PC-9 (cell line): ENCODE results near the gene HINFP.

ENCODE experiments used
- EZH2 ChIP-seq: fragments of 200-600 bp; sonication (generic); IDR thresholded peaks from 2 replicates; pipeline ENCODE4 v1.8.0; 2017; ENCODE audit warnings: antibody characterized with exemption, low read depth
- TF ChIP-seq, protein P1 (sequence below): fragments of 200-600 bp; sonication (generic); conservative IDR thresholded peaks from 2 replicates; pipeline ENCODE4 v1.6.1; 2017; ENCODE audit warnings: mixed run types, antibody characterized with exemption, mild to moderate bottlenecking, moderate library complexity

DNA sequence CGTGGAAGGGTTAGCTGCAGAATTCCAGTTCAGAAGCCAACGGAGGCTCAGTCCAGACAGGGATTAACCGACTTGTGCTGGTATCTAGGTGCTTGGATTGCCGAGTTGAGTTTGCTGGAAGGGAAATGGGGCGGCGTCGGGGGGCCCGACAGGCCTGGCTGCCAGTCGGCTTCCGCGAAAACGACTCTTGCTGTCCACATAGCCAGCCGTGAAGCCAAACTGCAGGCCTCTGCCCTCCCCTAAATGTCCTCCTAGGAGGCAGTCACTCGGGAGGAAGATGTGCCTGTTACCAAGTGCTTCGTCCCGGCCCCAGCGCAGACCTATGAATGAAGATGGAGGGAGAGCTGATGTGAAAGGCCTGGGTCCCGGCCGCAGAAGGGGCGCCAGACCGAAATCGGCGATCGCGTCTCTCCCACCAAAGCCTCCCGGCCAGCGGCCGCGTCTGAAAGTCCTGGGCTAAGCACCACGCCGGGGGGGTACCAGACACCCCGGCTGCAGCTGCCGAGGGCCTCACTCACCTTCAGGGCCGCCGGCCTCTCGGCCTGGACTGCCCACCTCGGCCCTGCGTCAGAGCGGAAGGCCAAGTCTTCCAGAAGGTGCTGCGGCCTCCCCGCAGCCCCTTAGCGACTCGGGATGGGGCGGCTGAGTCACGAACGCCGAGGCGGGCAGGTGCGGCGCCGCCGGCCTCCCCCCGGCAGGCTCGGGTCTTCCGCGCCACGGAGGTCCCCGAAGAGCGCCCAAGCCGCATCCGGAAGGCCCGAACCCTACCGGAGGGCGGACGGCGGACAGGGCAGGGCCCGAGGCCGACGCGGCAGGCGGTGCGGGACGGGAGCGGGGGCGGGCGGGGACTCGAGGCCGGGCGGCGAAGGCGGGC, 27.2 kb upstream of the HINFP start:
- TF ChIP-seq, protein P1, sequence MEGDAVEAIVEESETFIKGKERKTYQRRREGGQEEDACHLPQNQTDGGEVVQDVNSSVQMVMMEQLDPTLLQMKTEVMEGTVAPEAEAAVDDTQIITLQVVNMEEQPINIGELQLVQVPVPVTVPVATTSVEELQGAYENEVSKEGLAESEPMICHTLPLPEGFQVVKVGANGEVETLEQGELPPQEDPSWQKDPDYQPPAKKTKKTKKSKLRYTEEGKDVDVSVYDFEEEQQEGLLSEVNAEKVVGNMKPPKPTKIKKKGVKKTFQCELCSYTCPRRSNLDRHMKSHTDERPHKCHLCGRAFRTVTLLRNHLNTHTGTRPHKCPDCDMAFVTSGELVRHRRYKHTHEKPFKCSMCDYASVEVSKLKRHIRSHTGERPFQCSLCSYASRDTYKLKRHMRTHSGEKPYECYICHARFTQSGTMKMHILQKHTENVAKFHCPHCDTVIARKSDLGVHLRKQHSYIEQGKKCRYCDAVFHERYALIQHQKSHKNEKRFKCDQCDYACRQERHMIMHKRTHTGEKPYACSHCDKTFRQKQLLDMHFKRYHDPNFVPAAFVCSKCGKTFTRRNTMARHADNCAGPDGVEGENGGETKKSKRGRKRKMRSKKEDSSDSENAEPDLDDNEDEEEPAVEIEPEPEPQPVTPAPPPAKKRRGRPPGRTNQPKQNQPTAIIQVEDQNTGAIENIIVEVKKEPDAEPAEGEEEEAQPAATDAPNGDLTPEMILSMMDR, result 0 out of 2 replicates have a peak, but pooled peaks have one; percentile 27
- no peak for TF ChIP-seq EZH2
